C4-2B (cell line): Measurements from ENCODE around the gene SYP.

ENCODE experiments used
- ZFX ChIP-seq: fragments of 450-650 bp; IDR thresholded peaks from 2 replicates; pipeline ENCODE4 v1.6.1; 2017
- TF ChIP-seq, protein P1 (sequence below): fragments of 450-650 bp; conservative IDR thresholded peaks from 2 replicates; pipeline ENCODE4 v1.5.1; 2017; ENCODE audit warnings: mild to moderate bottlenecking

- TF ChIP-seq, protein P1, sequence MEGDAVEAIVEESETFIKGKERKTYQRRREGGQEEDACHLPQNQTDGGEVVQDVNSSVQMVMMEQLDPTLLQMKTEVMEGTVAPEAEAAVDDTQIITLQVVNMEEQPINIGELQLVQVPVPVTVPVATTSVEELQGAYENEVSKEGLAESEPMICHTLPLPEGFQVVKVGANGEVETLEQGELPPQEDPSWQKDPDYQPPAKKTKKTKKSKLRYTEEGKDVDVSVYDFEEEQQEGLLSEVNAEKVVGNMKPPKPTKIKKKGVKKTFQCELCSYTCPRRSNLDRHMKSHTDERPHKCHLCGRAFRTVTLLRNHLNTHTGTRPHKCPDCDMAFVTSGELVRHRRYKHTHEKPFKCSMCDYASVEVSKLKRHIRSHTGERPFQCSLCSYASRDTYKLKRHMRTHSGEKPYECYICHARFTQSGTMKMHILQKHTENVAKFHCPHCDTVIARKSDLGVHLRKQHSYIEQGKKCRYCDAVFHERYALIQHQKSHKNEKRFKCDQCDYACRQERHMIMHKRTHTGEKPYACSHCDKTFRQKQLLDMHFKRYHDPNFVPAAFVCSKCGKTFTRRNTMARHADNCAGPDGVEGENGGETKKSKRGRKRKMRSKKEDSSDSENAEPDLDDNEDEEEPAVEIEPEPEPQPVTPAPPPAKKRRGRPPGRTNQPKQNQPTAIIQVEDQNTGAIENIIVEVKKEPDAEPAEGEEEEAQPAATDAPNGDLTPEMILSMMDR, result peak; percentile 73
- no peak for TF ChIP-seq ZFX
These were observed 7.2 kb downstream of the SYP start for GRCh38 chrX:49192722-49193328.
